ENCODE results near the gene SLC11A2.
"Not testable (repeated sequence)": the region's sequence is repeated elsewhere in the genome, so short reads cannot be mapped to it uniquely, and the experiment has no call there.

The SLC11A2 gene

GRCh38 chr12:51025338-51025835, 797 bp downstream of the SLC11A2 start:
- peak; percentile 43 for DNase-seq

- DNase-seq, result no peak
Measured at GRCh38 chr12:51023625-51024382, 2.4 kb downstream of the SLC11A2 start.

- peak; percentile 87 for DNase-seq
Measured at GRCh38 chr12:51021694-51022093, 4.5 kb downstream of the SLC11A2 start.

DNA sequence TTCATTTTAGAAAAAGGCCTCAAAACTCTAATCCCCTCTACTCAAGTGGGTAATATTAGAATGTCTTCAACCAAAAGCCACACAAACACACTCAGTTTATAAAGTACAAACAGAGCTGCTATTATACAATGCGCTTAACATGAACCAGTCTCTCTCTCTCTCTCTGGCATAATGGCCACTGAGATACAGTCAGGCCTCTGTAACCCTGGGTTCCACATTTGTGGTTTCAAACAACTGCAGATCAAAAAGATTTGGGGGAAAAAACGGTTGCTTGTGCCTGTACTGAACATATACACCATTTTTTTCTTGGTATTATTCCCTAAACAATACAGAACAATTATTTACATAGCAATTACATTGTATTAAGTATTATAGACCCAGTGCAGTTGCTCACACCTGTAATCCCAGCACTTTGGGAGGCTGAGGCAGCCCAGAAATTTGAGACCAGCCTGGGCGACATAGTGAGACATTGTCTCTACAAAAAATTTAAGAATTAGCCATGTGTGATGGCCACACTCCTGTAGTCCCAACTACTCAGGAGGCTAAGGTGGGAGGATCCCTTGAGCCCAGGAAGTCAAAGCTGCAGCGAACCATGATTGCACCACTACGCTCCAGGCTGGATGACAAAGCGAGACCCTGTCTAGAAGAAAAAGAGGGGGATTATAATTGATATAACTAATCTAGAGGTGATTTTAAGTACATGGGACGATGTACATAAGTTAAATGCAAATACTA, 5.6 kb downstream of the SLC11A2 start:
- peak; percentile 94 for DNase-seq

DNA sequence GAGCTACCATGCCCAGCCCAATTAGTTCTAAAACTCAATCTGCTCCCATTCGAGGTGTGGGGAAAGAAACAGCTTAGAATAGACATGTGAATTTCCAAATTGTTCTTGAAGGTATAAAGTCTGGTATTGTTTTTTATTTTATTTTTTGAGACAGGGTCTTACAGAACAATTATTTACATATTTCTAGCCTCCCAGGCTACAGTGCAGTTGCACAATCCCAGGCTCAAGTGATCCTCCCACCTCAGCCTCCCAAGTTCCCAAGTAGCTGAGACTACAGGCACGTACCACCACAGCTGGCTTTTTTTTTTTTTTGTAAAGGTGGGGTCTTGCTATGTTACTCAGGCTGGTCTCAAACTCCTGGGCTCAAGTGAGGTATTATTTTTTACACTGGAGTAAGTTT, 6.3 kb downstream of the SLC11A2 start:
- no peak for DNase-seq

DNA sequence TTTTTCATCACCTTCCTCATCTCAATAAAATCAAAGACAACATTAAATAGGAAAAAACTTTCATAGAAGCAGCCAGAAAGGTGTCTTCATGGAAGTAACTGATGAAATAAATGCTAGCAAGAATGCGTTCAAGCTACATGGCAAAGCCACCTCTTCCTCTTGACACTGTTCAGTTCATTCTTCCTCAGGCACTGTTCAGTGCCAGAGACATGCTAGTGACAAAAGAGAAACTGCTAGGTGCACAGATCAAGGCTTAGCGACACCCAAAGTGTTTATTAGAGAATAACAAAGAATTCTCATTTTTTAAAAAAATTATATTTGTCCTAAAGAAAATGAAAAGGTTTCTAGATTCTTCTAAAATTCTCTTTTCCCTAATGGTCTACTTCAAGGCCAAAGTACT, 7.2 kb downstream of the SLC11A2 start:
- no peak for DNase-seq

DNA sequence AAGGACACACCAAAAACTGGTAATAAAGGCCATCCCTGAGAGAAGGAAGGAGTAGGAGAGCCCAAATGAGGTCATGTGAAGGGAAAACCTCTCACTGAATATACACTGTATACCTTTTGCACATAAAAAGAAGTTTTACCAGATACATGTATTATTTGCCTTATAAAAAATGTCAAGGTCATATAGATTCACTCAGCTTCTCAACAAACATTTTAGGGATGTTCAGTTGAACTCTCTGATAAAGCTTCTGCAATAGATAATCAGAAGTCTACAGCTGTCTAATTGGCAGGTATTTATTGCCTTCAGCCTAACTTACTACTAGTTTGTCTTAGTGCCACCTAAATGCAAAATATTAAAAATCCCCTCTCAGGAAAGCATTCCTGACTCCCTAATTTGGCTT, 8.7 kb downstream of the SLC11A2 start:
- DNase-seq, result peak; percentile 64

DNA sequence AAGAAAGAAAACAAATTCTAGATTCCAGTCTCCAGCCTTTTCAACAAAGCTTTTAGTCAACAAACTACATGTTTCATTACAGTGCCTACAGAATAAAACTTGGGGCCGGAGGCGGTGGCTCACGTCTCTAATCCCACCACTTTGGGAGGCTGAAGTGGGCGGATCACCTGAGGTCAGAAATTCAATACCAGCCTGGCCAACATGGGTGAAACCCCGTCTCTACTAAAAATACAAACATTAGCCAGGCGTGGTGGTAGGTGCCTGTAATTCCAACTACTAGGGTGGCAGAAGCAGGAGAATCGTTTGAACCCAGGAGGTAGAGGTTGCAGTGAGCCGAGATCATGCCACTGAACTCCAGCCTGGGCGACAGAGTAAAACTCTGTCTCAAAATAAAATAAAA, 11.7 kb downstream of the SLC11A2 start:
- not testable (repeated sequence) for DNase-seq

DNA sequence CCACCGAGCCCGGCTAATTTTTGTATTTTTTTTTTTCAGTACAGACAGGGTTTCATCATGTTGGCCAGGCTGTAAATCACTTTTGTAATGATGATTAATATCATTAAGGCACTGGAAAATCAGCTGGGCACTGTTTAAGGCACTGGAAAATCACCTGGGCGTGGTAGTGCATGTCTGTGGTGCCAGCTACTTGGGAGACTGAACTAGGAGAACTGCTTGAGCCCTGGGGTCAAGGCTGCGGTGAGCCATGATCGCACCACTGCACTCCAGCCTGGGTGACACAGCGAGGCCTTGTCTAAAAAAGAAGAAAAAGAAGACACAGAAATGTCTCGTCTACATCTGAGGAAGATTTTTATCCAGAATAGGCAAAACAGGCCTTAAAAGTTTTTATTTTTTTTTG, 12.7 kb downstream of the SLC11A2 start:
- no peak for DNase-seq

- DNase-seq, result peak; percentile 72
Measured at GRCh38 chr12:51012570-51013236, 13.5 kb downstream of the SLC11A2 start.

GRCh38 chr12:51011955-51012354, 14.2 kb downstream of the SLC11A2 start:
- DNase-seq, result peak; percentile 40

- DNase-seq, result peak; percentile 81
Measured at GRCh38 chr12:51009056-51009440, 17.1 kb downstream of the SLC11A2 start.

DNA sequence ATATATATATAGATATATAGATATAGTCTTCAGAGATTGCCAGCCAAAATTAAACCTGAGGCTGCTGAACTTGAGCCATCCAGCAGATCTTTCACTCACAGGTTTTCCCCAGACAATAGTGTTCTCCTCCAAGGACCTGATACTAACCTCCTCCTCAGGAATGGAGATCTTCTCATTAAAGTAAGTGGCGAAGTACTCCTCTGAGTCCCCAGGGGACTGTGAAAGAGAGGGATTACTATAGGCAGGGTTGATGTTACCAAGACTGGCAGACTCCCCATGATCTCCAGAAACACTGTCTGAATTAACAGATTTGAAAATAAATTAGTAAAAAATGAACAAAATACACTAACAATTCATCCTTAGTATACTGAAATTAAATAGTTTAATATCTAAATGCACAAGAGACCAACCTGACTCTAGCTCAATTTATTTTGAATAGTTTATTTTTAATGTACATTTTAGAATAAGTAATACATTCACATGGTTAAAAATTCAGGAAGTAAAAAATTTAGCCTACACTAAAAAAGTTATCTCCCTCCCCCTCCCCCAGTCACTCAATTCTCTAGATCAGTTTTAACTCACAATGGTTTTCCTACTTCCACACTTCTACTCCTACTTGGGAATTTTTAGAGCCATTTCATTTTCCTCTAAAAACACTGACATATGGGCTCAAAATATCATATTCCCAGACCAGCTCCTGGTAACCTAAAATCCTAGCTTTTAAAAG, 17.7 kb downstream of the SLC11A2 start:
- DNase-seq, result no peak

DNA sequence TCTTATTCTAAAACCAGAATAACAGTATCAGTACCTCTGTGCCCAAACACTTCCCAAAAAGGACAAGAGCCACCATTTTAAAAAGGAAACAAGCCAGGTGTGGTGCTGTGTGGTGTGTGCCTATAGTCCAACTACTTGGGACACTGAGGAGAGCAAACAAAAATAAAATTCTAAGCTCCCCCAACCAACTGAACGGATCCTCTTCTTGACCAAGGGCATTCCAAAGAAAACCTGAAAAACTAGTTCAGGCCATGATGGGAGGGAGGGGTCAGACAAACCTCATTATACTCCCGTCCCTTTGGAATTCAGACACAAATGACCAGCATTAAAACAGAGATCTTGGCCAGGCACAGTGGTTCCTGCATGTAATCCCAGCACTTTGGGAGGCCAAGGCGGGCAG, 20.5 kb downstream of the SLC11A2 start:
- no peak for DNase-seq

DNA sequence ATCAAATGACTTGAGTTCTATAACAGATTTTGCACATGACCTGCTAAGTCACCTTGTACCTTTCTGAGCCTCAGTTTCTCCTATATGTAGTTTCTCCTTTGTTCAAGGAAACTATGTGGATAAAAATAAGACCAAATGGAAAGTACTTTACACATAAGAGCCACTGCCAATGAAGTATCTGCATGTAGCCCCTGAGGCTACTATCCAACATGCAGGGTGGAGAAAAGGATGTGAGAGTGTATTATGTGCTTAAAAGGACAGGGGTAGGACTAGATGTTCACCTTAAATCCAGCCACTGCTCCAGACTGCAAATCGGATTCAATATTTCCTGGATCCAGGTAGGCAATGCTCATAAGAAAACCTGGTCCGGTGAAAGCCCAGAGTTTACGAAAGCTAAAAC, 21.2 kb downstream of the SLC11A2 start:
- no peak for DNase-seq

DNA sequence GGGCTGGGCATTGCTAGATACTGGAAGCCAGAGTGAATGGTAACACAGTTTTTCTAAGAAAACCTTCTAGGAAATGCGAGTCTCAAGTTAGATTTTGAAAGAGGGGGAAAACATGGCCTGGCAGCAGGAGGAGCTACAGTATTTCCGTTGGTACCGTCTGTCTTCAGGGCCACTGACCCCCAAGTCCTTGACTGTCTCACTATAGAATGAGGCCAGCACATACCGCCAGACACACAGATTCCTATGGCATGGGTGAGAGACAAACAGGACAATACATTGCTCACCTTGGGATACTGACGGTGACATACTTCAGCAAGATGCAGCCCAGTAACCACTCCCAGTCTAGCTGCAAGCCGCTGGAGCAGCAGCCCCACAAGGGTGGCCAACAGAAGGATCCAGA, 21.7 kb downstream of the SLC11A2 start:
- DNase-seq, result no peak

GRCh38 chr12:51001799-51002198, 24.4 kb downstream of the SLC11A2 start:
- peak; percentile 33 for DNase-seq

DNA sequence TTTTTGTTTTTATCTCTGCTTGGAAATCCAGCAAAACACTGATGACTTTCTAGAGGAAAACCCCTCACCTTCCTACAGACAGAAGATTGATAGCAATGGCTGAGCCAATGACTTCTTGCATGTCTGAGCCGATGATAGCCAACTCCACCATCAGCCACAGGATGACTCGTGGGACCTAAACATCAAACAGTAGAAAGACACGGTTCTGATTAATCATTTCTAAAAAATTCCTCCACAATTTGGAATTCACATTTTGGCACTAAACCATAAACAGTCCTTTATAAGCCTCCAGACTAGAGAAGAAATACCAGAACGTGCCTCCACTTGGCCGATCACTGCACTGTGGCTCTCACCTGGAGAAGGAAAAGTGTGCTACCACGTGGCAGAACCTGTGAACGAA, 25.9 kb downstream of the SLC11A2 start:
- no peak for DNase-seq

DNA sequence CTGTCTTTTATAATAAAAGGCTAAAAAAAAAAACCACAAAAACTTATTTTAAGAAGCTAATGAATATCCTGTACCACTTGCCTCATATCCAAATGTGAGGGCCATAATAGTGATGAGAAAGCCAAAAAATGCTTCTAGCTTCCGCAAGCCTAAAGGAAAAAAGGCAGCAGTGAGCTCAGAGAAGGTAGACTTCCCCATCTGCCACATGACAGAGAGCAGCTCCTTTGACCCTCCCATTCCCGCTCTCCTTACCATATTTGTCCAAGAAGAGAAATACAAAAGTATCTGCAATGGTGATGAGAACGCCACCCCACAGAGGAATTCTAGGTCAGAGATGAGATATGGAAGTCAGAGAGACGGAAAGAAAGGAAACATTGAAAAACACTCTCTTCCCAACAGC, 27.1 kb downstream of the SLC11A2 start:
- no peak for DNase-seq

DNA sequence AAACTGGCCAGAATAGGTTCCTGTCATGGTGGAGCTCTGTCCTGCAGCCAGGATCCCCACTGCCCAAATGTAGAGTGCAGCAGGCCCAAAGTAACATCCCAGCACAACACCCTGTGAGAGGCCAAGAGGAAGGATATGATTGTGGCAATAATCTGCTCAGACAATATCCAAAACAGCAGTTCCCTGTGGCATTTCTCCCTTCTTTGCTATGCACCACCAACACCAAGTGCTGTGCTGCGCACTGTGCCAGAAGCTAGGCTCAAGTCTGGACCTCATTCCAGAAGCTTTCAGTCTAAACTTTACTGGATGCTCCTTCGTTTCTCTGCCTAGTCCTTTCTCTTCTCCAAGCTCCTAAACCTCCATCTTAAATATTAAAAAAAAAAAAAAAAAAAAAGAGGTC, 33.4 kb downstream of the SLC11A2 start:
- no peak for DNase-seq

DNA sequence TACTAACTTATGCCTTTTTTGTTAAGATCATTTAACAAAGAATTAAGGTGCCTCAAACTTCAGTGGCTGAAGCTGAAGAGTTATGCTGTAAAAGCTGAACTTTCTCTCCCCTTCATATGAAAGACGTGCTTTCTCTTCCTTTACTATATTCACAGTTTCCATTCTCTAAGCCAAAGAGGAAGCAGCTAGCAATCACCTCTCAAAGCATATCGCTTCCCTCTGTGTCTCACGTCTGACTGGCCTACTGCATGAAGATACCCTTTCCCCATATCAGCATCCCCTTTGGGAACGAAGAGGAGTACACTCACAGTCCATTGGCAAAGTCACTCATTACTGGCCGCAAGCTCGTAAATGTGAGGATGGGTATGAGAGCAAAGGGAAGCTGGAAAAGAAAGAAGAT, 34.9 kb downstream of the SLC11A2 start:
- no peak for DNase-seq

DNA sequence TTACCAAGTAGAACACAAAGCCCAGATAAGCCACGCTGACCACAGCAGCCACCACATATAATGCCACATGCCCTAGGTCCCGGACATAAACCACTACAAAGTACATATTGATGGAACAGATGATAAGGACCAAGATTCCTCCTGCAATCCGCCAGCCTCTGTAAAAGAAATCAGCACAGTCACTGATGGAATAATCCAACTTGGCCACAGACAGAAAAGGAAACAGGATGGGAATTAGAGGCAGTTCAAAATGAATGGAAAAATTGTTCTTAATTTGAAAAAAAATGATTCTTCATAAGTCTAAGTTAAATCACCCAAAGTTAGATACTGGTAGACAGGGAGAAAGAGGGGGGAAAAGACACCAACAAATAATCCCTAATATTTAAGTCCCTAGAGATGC, 35.4 kb downstream of the SLC11A2 start:
- DNase-seq, result no peak

GRCh38 chr12:50990147-50990727, 35.9 kb downstream of the SLC11A2 start:
- DNase-seq, result no peak

All from hematopoietic multipotent progenitor cell treated with erythropoietin and hydrocortisone succinate and interleukin-3 and kit ligand, for 6 days (in vitro differentiated cells).